Activated T-cell treated with anti-CD3 and anti-CD28 coated beads, Interleukin-2, amount 50 U/mL, for 4 hours (primary cell): Measurements from ENCODE around the gene FMO1. TPM values are rescaled to one million over a fixed set of nuclear protein-coding genes. Genes with fewer than 3 reads are reported as not detected.
"Not testable (repeated sequence)": the region's sequence is repeated elsewhere in the genome, so short reads cannot be mapped to it uniquely, and the experiment has no call there.

Experiments
- ATAC-seq, 2 donors: fragments of 200-7000 bp; cut with Tn5 transposase; one replicate each; pipeline ENCODE4 v1.10.0; 2021
- DNase-seq: peaks from one replicate; pipeline ENCODE4 v3.0.0-alpha.2; 2020
- H3K27me3 Mint-ChIP-seq: one replicate; pipeline ENCODE4 v1.8.0; 2021; ENCODE audit warnings: low read depth, mixed read lengths
- H3K36me3 Mint-ChIP-seq: one replicate; pipeline ENCODE4 v1.8.0; 2022; ENCODE audit warnings: mixed read lengths; ENCODE audit not compliant: insufficient read depth
- H3K4me1 Mint-ChIP-seq: one replicate; pipeline ENCODE4 v1.8.0; 2021; ENCODE audit warnings: low read depth, mixed read lengths
- H3K4me3 Mint-ChIP-seq: one replicate; pipeline ENCODE4 v1.8.0; 2021; ENCODE audit warnings: mild to moderate bottlenecking, moderate library complexity, mixed read lengths
- H3K9me3 Mint-ChIP-seq: one replicate; pipeline ENCODE4 v1.8.0; 2021; ENCODE audit warnings: mixed read lengths
- total RNA-seq, 3 donors: library from RNA; stranded (reverse); gene quantifications; one replicate each; pipeline ENCODE4 v1.2.1, GENCODE V29; 2021

The FMO1 gene
- total RNA-seq, 3 donors from 2014 or later: not detected

DNA sequence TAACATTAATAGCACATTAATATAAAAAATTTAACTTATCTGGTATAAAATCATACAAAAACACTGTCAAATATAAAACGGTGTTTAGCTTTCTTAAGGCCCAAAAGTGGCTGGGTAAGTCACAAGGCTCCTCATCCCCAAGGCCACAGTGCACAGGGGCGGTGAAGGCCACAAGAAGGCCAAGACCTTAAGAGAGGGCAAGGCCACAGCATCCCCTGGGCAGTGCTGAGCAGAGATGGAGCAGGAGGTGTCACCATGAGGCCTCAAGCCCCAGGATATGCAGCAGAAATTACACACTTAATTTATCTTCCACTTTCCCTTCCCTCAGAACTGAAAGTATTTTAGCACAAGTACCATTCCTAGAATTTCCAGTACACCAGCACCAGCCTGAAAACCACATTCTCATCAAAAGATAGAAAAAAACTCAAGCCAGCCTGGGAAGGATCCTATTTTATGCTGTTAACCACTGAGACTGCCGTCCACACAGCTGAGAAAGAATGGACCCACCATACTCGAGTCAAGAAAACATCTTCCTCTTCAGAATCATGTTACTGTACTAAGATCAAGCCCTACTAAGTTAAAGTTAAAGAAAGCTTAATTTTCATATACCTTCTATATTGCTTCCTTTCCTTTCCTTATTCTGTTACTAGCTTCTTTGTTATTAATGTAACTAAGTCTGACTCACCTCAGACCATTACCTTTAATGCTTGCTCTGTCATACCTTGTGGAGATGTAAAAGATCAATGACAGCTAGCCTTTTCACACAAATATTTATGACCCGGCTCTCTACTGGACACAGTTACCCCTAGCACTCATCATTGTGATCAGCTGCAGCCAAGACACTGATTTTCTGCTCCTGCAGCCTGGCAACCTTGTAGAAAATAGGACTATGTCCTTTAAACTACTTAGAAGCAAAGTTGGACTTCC lies 26.4 kb upstream of the FMO1 start:
- H3K4me1 Mint-ChIP-seq: no peaks in the 10 kb centered on the region
- H3K4me3 Mint-ChIP-seq: no peak overlapping the region
- ATAC-seq: no peak
- DNase-seq: no peak
- no peaks in the 10 kb centered on the region for H3K27me3 Mint-ChIP-seq
- no peaks in the 10 kb centered on the region for H3K36me3 Mint-ChIP-seq
- no peaks in the 10 kb centered on the region for H3K9me3 Mint-ChIP-seq

DNA sequence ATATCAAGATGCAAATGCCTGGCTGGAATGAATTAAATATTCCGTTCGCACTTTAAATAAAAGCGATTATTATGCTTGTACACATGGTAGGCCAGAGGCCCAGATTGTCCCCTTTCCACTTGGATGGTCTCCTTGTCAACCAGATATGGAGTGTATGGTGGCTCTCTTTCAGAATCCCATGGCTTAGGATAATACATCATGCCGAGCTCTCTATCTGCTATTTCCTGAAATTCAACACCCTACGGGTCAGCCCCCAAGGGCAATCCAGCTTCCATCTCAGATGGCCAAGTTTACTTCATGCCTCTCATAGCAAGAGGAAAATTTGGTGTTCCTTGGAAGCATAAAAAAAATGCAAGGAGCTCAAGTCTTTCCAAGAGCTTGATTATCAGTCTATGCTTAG lies 25.4 kb upstream of the FMO1 start:
- Mint-ChIP-seq H3K4me1 (no peaks in the 10 kb centered on the region), H3K36me3 (no peaks in the 10 kb centered on the region), H3K4me3 (no peak overlapping the region), H3K27me3 (no peaks in the 10 kb centered on the region), H3K9me3 (no peaks in the 10 kb centered on the region)
- no peak for ATAC-seq
- DNase-seq: no peak

DNA sequence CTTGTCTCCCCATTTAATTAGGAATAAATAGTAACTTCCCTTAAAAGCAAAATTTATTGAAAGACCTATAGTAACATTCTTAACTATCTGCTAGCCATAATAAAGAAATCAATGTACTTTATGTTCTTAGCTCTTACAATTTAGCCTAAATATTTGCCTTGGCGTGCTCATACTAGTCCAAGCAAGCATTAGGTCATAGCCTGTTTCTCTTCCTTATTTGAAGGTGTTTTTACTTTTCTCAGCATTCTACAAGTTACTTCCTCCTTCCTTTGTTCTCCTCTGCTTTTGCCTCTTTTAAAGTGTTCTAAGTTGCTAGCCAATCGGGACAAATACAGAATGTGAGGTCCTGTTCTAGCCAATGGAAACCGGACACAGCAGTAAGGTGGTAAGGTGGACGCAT lies 24.0 kb upstream of the FMO1 start:
- not testable (repeated sequence) for H3K27me3 Mint-ChIP-seq, H3K36me3 Mint-ChIP-seq, DNase-seq, H3K9me3 Mint-ChIP-seq, ATAC-seq, H3K4me1 Mint-ChIP-seq, H3K4me3 Mint-ChIP-seq

DNA sequence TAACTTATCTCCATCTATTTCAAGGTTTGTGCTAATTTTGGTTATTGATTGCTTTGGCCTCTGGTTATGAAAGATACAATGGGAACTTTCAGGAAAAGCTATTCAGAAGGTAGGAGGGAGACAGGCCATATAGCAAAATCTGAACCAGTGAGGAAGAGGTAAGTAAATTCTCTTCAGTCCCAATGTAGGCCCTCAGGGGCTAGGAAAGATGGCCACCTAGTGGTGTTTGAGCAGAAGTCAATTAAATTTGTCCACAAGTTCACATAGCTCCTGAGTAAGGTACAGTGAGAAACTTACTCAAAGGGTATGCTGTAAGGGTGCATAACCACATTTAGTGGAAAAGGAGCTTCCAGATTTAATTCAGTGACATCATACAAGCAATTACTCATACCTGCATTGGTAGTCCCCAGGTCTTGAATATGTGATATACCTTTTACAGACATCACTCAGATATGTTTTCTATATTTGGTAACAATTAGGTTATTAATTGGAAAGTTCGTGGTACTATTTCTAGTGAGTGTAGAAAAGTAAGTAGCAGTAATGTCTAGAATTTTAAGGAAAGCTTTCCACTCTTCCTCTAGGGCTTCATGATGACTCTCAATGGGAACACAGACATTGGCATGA lies 21.4 kb upstream of the FMO1 start:
- Mint-ChIP-seq H3K36me3 (no peaks in the 10 kb centered on the region), H3K9me3 (no peaks in the 10 kb centered on the region), H3K4me1 (no peaks in the 10 kb centered on the region), H3K27me3 (peaks cover 3% of the 10 kb centered on the region), H3K4me3 (no peak overlapping the region)
- DNase-seq (no peak), ATAC-seq (peak in 1 of 2 donors; percentile 58)

DNA sequence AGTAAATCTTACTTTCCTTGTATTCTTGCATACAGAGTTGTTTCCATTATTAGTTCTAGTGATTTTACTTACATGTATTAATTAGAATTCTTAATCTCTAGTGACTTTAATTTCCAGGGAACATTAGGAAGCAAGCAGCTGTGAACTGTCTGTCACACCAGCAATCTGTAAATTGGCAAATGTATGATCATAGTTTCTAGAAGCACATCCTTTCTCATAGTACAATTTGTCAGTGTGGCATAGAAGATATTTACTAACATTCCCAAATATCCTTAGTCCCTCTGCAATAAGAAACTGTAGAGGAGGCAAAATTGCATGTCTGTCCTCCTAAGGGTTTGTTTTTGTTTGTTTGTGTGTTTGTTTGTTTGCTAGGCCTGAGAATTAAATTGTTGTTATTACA lies 17.0 kb upstream of the FMO1 start:
- no peaks in the 10 kb centered on the region for H3K4me1 Mint-ChIP-seq
- H3K4me3 Mint-ChIP-seq: no peak overlapping the region

DNA sequence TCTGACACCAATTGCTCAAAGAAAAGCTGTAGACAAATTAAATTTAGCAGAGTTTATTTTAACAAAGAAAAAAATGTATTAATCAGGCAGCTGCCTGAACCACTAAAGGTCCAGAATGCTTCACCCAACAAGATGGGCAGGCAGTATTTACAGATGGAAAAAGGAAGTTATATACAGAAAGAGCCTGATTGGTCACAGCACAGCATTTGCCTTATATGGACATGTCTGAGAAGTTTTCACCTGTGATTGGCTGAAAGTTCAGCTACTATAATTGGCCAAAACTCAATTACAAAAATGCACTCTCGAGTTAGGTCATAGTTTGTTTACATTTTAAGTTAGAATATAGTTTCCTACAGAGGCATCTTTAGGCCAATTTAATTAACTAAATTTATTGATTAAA lies 15.1 kb upstream of the FMO1 start:
- no peak for DNase-seq
- Mint-ChIP-seq H3K4me1 (no peaks in the 10 kb centered on the region), H3K36me3 (no peaks in the 10 kb centered on the region), H3K4me3 (no peak overlapping the region), H3K9me3 (no peaks in the 10 kb centered on the region), H3K27me3 (peaks cover 25% of the 10 kb centered on the region)
- no peak for ATAC-seq

More for the DNA sequence above, 17.0 kb upstream of the FMO1 start:
- H3K9me3 Mint-ChIP-seq: no peaks in the 10 kb centered on the region
- no peak for DNase-seq
- no peak for ATAC-seq
- H3K36me3 Mint-ChIP-seq: no peaks in the 10 kb centered on the region
- H3K27me3 Mint-ChIP-seq: peaks cover 11% of the 10 kb centered on the region

DNA sequence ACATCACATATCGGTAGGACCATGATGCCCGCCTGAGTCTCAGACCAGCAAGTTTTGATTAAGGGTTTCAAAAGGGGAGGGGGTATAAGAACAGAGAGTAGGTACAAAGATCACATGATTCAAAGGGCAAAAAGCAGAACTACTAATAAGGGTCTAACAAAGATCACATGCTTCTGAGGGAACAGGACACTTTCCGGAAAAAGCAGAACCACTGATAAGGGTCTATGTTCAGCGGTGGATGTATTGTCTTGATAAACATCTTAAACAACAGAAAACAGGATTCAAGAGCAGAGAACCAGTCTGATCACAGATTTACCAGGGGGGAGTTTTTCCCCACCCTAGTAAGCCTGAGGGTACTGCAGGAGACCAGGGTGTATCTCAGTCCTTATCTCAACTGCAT lies 12.1 kb upstream of the FMO1 start:
- not testable (repeated sequence) for H3K4me3 Mint-ChIP-seq, ATAC-seq, H3K4me1 Mint-ChIP-seq, H3K36me3 Mint-ChIP-seq, DNase-seq
- peaks cover 12% of the 10 kb centered on the region for H3K9me3 Mint-ChIP-seq
- H3K27me3 Mint-ChIP-seq: peaks cover 35% of the 10 kb centered on the region

DNA sequence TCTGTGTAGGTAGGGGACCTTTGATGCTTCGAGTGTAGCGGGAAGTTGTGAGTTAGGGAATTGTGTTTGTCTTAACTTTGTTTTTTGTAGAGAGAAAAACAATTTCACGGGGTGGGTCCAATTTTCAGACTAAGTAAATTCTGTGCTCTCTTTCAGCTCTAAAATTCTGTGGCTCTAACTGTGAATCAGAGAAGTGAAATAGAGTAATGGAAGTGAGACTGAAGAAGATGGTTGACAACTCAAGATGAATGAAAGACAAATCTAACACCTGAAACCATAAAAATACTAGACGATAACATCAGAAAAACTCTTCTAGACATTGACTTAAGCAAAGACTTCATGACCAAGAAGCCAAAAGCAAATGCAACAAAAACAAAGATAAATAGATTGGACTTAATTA lies 4.4 kb upstream of the FMO1 start:
- Mint-ChIP-seq H3K9me3 (peaks cover 7% of the 10 kb centered on the region), H3K4me3 (no peak overlapping the region), H3K27me3 (peaks cover 7% of the 10 kb centered on the region), H3K36me3 (no peaks in the 10 kb centered on the region), H3K4me1 (no peaks in the 10 kb centered on the region)
- DNase-seq: no peak
- ATAC-seq: no peak

DNA sequence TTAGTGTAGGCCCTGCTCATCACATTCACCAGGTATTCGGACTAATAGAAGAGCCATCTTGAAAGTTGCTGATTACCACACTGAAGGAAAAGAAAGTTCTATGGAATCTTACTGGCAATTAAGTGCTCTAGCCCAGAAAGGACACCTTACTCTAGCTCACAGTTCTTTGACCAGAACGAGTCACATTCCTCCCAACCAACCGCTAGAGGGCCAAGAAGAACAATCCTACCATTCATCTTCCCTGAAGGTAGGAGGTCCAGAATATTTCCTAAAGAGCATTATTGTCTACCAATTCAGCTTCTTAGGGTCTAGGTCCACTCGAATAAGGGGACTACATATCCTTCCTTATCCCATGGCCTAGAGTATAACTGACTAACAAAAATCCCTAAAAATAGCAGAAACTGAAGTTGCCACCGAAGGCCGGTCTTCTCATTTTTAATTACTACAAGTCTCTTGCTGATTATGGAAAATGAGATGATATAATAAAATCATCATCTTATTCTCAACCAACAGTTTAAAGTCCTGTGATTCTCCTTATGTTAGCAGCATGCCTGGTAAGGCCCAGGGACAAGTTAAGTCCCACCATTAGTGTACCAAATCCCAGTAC lies 2.7 kb upstream of the FMO1 start:
- no peaks in the 10 kb centered on the region for H3K9me3 Mint-ChIP-seq
- no peaks in the 10 kb centered on the region for H3K4me1 Mint-ChIP-seq
- peaks cover 13% of the 10 kb centered on the region for H3K27me3 Mint-ChIP-seq
- ATAC-seq (no peak), DNase-seq (no peak)
- H3K36me3 Mint-ChIP-seq: no peaks in the 10 kb centered on the region
- no peak overlapping the region for H3K4me3 Mint-ChIP-seq

DNA sequence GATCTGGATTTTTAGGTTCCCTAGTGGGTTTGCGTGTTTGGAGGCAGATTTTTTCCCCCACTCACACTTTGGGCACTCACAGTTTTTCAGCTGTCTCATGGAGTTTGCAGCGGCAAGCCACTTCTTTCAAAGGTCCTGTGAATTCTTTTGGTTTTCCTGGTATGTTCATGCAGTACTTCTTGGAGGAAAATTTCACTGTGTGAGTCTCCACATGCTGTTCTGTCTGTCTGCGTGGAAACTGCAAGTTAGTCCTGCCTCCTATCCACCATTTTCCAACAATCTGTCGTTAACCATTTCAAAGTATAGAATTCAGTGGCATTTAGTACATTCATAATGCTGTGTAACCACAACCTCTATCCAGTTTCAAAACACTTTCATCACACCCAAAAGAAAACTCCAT lies 793 bp upstream of the FMO1 start:
- Mint-ChIP-seq H3K27me3 (peaks cover 23% of the 10 kb centered on the region), H3K36me3 (no peaks in the 10 kb centered on the region), H3K9me3 (no peaks in the 10 kb centered on the region), H3K4me1 (peaks cover 7% of the 10 kb centered on the region), H3K4me3 (no peak overlapping the region)
- no peak for ATAC-seq
- DNase-seq: no peak

DNA sequence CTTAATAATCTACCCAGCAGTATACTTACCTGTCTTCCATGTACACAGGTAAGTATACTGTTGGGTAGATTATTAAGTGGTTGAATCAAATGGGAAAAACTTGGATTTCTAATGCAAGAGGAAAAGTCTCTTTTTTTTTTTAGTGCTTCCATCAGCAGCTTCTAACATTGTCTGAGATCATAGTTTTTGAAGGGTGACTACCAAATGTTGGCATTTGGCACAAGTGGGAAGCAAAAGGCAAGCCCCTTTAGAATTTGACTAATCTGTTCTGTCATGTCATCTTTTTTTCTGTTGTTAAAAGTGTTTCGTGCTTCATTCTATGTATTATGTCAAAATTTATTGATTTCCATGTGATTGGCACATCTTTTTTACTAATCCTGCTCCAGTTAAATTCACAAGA lies 547 bp downstream of the FMO1 start:
- H3K9me3 Mint-ChIP-seq: no peaks in the 10 kb centered on the region
- DNase-seq (no peak), ATAC-seq (no peak)
- H3K27me3 Mint-ChIP-seq: peaks cover 34% of the 10 kb centered on the region
- H3K36me3 Mint-ChIP-seq: no peaks in the 10 kb centered on the region
- H3K4me1 Mint-ChIP-seq: peaks cover 7% of the 10 kb centered on the region
- H3K4me3 Mint-ChIP-seq: no peak overlapping the region

DNA sequence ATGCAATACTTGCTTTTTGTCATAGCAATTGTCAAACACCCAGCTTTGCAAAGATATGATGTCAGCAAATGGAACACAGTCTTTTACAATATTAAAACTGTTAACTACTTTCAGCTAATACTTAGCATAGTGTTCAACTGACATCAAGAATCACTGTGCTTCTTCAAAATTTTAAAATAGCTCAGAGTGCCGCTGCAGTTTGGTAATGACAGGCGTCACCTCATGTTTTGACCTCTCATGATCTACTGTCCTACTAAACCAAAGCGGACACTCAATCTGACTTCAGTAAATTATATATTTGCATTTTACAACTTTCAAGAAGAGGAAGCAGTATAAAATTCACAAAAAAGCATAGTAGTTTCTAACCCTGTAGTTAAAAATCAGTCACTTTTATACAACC lies 2.0 kb downstream of the FMO1 start:
- DNase-seq: no peak
- no peak for ATAC-seq
- H3K4me1 Mint-ChIP-seq: peaks cover 7% of the 10 kb centered on the region
- no peak overlapping the region for H3K4me3 Mint-ChIP-seq
- H3K27me3 Mint-ChIP-seq: peaks cover 46% of the 10 kb centered on the region
- H3K36me3 Mint-ChIP-seq: no peaks in the 10 kb centered on the region
- H3K9me3 Mint-ChIP-seq: no peaks in the 10 kb centered on the region

DNA sequence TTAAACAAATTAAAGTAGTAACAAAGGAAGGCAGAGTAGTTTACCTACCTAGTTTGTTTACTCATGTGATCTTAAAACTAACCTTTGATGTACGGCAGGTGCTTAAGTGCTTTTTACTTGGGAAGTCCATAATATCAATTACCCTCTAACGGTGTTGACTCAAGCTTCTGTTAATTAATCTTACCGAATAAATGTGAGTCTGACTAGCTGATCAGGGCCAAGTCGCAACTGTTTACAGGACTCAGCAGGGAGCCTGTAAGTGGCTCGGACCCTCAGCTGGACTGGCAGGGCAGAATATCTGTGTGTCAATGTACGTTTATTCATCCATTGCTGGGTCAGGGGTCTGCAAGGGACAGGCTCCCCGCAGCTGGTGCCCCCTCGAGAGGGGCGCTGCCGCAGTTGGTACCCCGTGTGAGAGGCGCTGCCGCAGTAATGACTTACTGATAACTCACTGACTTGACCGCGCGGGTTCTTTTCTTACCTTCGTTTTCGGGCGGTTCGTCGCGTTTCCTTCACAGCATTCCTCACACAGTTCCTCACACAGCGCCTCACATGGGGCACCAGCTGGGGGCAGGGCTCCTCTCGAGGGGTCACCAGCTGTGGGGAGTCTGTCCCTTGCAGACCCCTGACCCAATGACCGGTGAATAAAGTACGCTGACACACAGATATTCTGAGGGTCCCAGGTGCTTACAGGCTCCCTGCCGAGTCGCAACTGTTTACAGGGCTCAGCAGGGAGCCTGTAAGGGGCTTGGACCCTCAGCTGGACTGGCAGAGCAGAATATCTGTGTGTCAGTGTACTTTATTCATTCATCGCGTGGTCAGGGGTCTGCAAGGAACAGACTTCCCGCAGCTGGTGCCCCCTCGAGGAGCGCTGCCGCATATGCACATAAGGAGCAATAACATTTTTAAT lies 3.0 kb downstream of the FMO1 start:
- no peak for DNase-seq
- Mint-ChIP-seq H3K36me3 (no peaks in the 10 kb centered on the region), H3K4me3 (peak overlapping the region; percentile 76), H3K9me3 (no peaks in the 10 kb centered on the region), H3K4me1 (peaks cover 7% of the 10 kb centered on the region), H3K27me3 (peaks cover 53% of the 10 kb centered on the region)
- peak; percentile 57 to 82 for ATAC-seq

DNA sequence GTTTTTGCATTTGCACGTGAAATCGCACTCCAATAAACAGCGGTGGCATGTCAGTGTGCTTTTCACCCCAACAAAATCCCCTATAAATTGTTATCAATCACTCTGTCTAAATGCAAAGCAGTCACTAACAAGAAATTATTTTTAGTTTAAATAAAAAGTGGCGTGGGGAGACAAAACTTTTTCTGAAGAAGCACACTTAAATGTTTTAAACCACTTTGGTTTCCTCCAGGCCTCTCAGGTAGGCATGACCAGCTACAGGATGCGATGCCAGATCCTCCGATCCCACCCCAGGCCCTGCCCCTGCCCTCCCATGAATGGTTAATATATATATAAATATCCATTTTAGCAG lies 3.6 kb downstream of the FMO1 start:
- H3K36me3 Mint-ChIP-seq: no peaks in the 10 kb centered on the region
- peaks cover 7% of the 10 kb centered on the region for H3K4me1 Mint-ChIP-seq
- H3K4me3 Mint-ChIP-seq: peak overlapping the region; percentile 68
- ATAC-seq (no peak), DNase-seq (no peak)
- H3K9me3 Mint-ChIP-seq: no peaks in the 10 kb centered on the region
- H3K27me3 Mint-ChIP-seq: peaks cover 53% of the 10 kb centered on the region
